Activated T-cell treated with anti-CD3 and anti-CD28 coated beads for 1 hour (primary cell): Measurements from ENCODE around the gene GFY.

Source experiments
- DNase-seq: peaks from one replicate; pipeline ENCODE4 v3.0.0-alpha.2; 2020; ENCODE audit warnings: low read depth

GFY gene, protein sequence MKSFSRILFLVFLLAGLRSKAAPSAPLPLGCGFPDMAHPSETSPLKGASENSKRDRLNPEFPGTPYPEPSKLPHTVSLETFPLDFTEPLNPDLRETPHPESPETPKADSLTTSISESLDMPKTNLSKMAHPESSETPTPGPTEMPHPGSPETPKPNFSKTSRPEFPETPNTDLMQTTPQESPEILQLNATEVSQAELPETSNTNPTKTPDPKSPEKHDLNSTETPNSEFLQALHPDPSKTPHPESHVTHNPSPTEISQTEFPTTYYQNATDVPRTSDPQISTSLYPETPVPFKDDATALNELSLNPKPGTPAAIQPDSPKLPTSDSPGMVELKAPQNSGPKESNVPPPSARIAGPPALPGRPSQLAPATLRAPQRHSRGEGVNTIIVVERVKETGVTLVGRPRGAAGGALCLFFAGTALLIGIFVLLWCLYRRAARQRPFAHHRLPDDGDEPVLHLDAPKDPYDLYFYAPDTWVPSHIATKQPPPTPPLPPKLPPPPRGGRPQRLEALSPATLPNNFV

GRCh38 chr19:49425178-49425577 lies at the start of gene GFY:
Gene GFY (plus strand): TSS chr19:49425388. CDS start chr19:49426431, 1,043 bp downstream.
- no peak for DNase-seq

GRCh38 chr19:49378512-49378911 lies 46.7 kb upstream of the GFY start:
- no peak for DNase-seq

GRCh38 chr19:49380391-49380790 lies 44.8 kb upstream of the GFY start:
- no peak for DNase-seq

DNA sequence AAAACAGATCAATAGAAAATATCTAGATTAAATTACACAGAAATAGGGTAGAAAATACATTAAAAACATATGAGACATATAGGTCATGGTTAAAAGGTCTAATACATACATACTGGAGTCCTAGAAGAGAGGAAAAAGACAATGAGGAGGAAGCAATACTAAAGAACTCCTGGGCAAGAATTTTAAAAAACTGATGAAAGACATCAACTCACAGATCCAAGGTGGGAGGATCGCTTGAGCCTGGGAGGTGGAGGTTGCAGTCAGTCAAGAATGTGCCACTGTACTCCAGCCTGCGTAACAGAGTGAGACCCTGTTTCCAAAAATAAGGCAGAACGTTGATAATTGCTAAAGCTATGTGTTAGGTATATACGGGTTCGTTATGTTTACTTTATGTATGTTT lies 42.5 kb upstream of the GFY start:
- no peak for DNase-seq

DNA sequence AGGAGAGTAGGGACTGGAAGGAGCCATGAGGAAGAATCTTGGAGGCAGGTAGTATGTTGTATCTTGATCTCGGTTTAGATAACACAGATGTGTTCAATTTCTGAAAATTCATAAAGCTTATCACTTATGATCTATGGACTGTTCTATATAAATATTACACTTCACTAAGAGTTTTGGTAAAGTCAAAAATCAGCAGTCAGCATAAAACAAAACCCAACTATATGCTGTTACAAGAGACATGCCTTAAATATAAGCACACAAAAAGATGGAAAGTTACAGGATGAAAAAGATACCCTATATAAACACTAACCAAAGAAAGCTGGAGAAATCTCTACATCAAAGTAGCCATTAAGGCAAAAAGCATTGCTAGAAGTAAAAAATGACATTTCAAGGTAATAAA lies 41.6 kb upstream of the GFY start:
- DNase-seq: no peak

GRCh38 chr19:49387936-49388372 lies 37.2 kb upstream of the GFY start, which contains the start of gene KASH5:
Gene KASH5 (plus strand): TSS chr19:49388249. CDS start chr19:49390884, 2,635 bp downstream.
- peak; percentile 85 for DNase-seq

- no peak for DNase-seq
Observed at GRCh38 chr19:49389406-49389805, 35.8 kb upstream of the GFY start.

GRCh38 chr19:49390131-49390928 lies 34.9 kb upstream of the GFY start:
- no peak for DNase-seq

DNA sequence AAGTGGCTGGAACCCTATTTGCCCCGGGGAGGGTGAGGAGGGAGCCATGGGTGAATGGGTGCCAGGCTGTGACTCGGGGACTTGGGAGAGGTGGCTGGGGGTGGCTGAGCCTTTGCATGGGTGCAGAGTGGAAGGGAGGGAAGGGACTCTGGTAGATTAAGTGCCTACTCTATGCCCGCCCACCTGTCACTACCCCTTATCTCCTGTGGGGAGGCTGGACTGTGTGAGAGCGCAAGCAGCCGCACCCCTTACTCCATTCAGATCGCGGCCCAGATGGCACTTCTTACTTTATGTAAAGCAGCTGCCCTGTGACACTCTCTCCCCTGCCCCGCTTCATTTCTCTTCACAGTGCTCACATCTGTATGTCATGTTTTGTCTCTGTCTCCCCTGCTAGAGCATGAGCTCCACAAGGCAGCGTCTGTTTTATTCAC lies 34.2 kb upstream of the GFY start:
- no peak for DNase-seq

- peak; percentile 75 for DNase-seq
Observed at GRCh38 chr19:49391581-49392399, 33.4 kb upstream of the GFY start.

GRCh38 chr19:49393881-49394280 lies 31.3 kb upstream of the GFY start:
- DNase-seq: no peak

- DNase-seq: no peak
Observed at GRCh38 chr19:49395581-49396407, 29.4 kb upstream of the GFY start.

- DNase-seq: no peak
Observed at GRCh38 chr19:49396738-49397505, 28.3 kb upstream of the GFY start.

GRCh38 chr19:49398001-49398615 lies 27.1 kb upstream of the GFY start:
- no peak for DNase-seq

GRCh38 chr19:49398931-49399330 lies 26.3 kb upstream of the GFY start:
- no peak for DNase-seq

DNA sequence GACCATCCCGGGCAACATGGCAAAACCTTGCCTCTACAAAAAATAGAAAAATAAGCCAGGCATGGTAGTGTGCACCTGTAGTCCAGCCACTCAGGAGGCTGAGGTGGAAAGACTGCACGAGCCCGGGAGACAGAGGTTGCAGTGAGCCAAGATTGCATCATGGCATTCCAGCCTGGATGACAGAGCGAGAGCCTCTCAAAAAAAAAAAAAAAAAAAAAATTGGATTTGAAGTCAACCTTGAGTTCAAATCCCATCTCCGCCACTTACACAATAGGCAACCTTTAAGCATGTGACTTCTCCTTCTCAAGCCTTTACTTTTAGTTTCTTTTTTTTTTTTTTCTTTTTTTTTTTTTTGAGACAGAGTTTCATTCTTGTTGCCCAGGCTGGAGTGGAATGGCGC lies 25.2 kb upstream of the GFY start:
- DNase-seq: no peak

- no peak for DNase-seq
Observed at GRCh38 chr19:49403404-49404187, 21.6 kb upstream of the GFY start.

DNA sequence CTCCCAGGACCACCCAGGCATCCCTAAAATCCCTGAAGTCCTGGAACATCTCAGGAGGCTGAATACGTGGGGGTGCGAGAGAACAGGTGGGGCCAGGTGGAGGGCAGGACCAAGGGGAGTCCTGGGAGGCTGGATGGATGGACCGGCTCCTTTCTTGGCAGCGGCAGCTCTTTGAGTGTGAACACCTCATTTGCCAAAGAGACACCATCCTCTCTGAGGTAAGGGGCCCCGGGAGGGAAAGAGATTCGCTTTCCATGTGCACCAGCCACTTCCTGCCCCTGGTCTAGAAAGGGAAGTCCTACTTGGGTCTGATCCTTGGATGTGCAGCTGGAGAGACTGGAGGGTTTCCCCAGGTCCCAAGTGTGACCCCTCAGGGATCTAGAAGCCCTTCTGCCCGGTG lies 18.1 kb upstream of the GFY start:
- DNase-seq: no peak

DNA sequence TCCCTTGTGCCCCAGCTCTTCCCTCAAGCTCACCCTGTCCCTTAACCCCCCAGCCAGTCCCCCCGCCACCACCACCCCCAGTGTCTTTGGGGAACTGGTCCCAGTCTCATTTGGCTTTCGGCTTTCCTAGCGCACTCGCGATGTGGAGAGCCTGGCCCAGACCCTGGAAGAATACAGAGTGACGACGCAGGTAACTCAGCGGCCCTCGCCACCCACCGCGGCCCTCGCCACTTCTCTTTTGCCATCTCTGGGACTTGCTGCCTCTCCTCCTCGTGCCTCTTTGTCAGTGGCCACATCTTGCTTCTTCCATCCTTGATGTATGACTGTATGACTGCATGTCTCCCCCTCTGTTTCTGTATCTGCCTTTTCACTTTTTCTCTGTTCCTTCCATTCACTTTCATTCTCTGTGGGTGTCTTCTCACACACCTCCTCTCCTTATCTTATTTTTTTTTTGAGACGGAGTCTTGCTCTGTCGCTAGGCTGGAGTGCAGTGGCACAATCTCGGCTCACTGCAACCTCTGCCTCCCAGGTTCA lies 17.6 kb upstream of the GFY start:
- DNase-seq: no peak
